Measurements from ENCODE around the gene KDM2B. TPM values are rescaled to one million over a fixed set of nuclear protein-coding genes. Genes with fewer than 3 reads are reported as not detected.
"Not testable (repeated sequence)": the region's sequence is repeated elsewhere in the genome, so short reads cannot be mapped to it uniquely, and the experiment has no call there.

The KDM2B gene
- total RNA-seq, 1 experiment from 2014 or later: 49.3 TPM

- POLR2A ChIA-PET (ENCODE audit: low non-redundant PET): no interaction called here
- intact Hi-C loops (cut with micrococcal nuclease; ENCODE audit: unreplicated experiment): no loop called here
Observed at GRCh38 chr12:121388421-121388981, 192.3 kb downstream of the KDM2B start.

GRCh38 chr12:121384891-121385290 is 195.9 kb downstream of the KDM2B start:
- CTCF ChIA-PET; BruUV-seq (replicated peaks); POLR2A ChIA-PET (ENCODE audit: low non-redundant PET); H3K36me3 ChIP-seq (ENCODE audit: insufficient read depth, low read length, poor library complexity, severe bottlenecking); intact Hi-C loops (cut with micrococcal nuclease; ENCODE audit: unreplicated experiment); H3K4me3 ChIP-seq (ENCODE audit: low read depth, low read length, poor library complexity, severe bottlenecking); DNase-seq (ENCODE audit: low spot score); H3K4me1 ChIP-seq (ENCODE audit: insufficient read depth, low read length, poor library complexity, severe bottlenecking); H3K27ac ChIP-seq (ENCODE audit: low read depth, low read length, poor library complexity, severe bottlenecking); H3K27me3 ChIP-seq (replicated peaks; ENCODE audit: insufficient read depth, low read depth, low read length, poor library complexity); H3K9me3 ChIP-seq (ENCODE audit: low read depth, low read length, poor library complexity, severe bottlenecking): not testable (repeated sequence)

More at GRCh38 chr12:121388421-121388981, 192.3 kb downstream of the KDM2B start:
- Histone ChIP-seq H3K36me3 (ENCODE audit: insufficient read depth, low read length, poor library complexity, severe bottlenecking) (no peaks in the 10 kb centered on the region), H3K4me3 (ENCODE audit: low read depth, low read length, poor library complexity, severe bottlenecking) (no peak overlapping the region), H3K27ac (ENCODE audit: low read depth, low read length, poor library complexity, severe bottlenecking) (no peak overlapping the region), H3K4me1 (ENCODE audit: insufficient read depth, low read length, poor library complexity, severe bottlenecking) (peaks cover 5% of the 10 kb centered on the region), H3K9me3 (ENCODE audit: low read depth, low read length, poor library complexity, severe bottlenecking) (no peaks in the 10 kb centered on the region), H3K27me3 (replicated peaks; ENCODE audit: insufficient read depth, low read depth, low read length, poor library complexity) (no peaks in the 10 kb centered on the region)
- CTCF ChIA-PET: no interaction called here
- BruUV-seq (replicated peaks): no TSS peak
- TF ChIP-seq EZH2 (IDR thresholded peaks at IDR 0.05; ENCODE audit: borderline replicate concordance, low read depth, low read length, poor library complexity, severe bottlenecking) (no peak), CTCF (conservative IDR thresholded peaks at IDR 0.05; ENCODE audit: low read depth, low read length) (no peak)
- DNase-seq (ENCODE audit: low spot score): no peak

- no peak for DNase-seq (ENCODE audit: low spot score)
- Histone ChIP-seq H3K27me3 (replicated peaks; ENCODE audit: insufficient read depth, low read depth, low read length, poor library complexity) (no peaks in the 10 kb centered on the region), H3K36me3 (ENCODE audit: insufficient read depth, low read length, poor library complexity, severe bottlenecking) (no peaks in the 10 kb centered on the region), H3K4me3 (ENCODE audit: low read depth, low read length, poor library complexity, severe bottlenecking) (no peak overlapping the region), H3K27ac (ENCODE audit: low read depth, low read length, poor library complexity, severe bottlenecking) (no peak overlapping the region), H3K4me1 (ENCODE audit: insufficient read depth, low read length, poor library complexity, severe bottlenecking) (no peaks in the 10 kb centered on the region), H3K9me3 (ENCODE audit: low read depth, low read length, poor library complexity, severe bottlenecking) (no peaks in the 10 kb centered on the region)
- TF ChIP-seq CTCF (conservative IDR thresholded peaks at IDR 0.05; ENCODE audit: low read depth, low read length) (0 out of 2 replicates have a peak, but pooled peaks have one; percentile 19), EZH2 (IDR thresholded peaks at IDR 0.05; ENCODE audit: borderline replicate concordance, low read depth, low read length, poor library complexity, severe bottlenecking) (no peak)
- BruUV-seq (replicated peaks): no TSS peak
- intact Hi-C loops (cut with micrococcal nuclease; ENCODE audit: unreplicated experiment): no loop called here
- ChIA-PET POLR2A (ENCODE audit: low non-redundant PET) (no interaction called here), CTCF (interaction anchor here (0.6 kb wide), 1 partner anchor 1153 kb away, joined by 15 read pairs; no protein-coding TSS in a partner anchor)
Observed at GRCh38 chr12:121383601-121384021, 197.2 kb downstream of the KDM2B start.

- intact Hi-C loops (cut with micrococcal nuclease; ENCODE audit: unreplicated experiment): no loop called here
- no peaks in the 10 kb centered on the region for H3K36me3 ChIP-seq (ENCODE audit: insufficient read depth, low read length, poor library complexity, severe bottlenecking)
- H3K4me3 ChIP-seq (ENCODE audit: low read depth, low read length, poor library complexity, severe bottlenecking): no peak overlapping the region
- ChIA-PET POLR2A (ENCODE audit: low non-redundant PET) (interaction anchor here (0.7 kb wide), 1 partner anchor 884 kb away, joined by 4 read pairs; the partner anchor contains the start of gene DYNLL1), CTCF (no interaction called here)
- no peaks in the 10 kb centered on the region for H3K27me3 ChIP-seq (replicated peaks; ENCODE audit: insufficient read depth, low read depth, low read length, poor library complexity)
- H3K4me1 ChIP-seq (ENCODE audit: insufficient read depth, low read length, poor library complexity, severe bottlenecking): no peaks in the 10 kb centered on the region
- TF ChIP-seq CTCF (conservative IDR thresholded peaks at IDR 0.05; ENCODE audit: low read depth, low read length) (no peak), EZH2 (IDR thresholded peaks at IDR 0.05; ENCODE audit: borderline replicate concordance, low read depth, low read length, poor library complexity, severe bottlenecking) (no peak)
- BruUV-seq (replicated peaks): no TSS peak
- H3K9me3 ChIP-seq (ENCODE audit: low read depth, low read length, poor library complexity, severe bottlenecking): no peaks in the 10 kb centered on the region
- no peak overlapping the region for H3K27ac ChIP-seq (ENCODE audit: low read depth, low read length, poor library complexity, severe bottlenecking)
- no peak for DNase-seq (ENCODE audit: low spot score)
Observed at GRCh38 chr12:121379945-121380344, 200.9 kb downstream of the KDM2B start.
